Neural progenitor cell (in vitro differentiated cells): ENCODE results near the gene WWOX. TPM values are rescaled to one million over a fixed set of nuclear protein-coding genes. Genes with fewer than 3 reads are reported as not detected.

Experiments used
- DNase-seq: peaks from one replicate; pipeline ENCODE4 v3.0.0-alpha.2; 2016; ENCODE audit warnings: low spot score
- H2AFZ ChIP-seq: fragments of 200-600 bp; sonication (generic); replicated peaks from 2 replicates; pipeline ENCODE4 v1.6.1; 2016; ENCODE audit warnings: antibody characterized with exemption
- H3F3A ChIP-seq: fragments of 200-600 bp; sonication (generic); 2 replicates; pipeline ENCODE4 v1.6.1; 2016; ENCODE audit warnings: antibody characterized with exemption, low read depth
- H3K27ac ChIP-seq: fragments of 200-600 bp; sonication (generic); 2 replicates; pipeline ENCODE4 v1.5.1; 2016; ENCODE audit warnings: mild to moderate bottlenecking
- H3K27me3 ChIP-seq: fragments of 200-600 bp; sonication (generic); 2 replicates; pipeline ENCODE4 v1.6.1; 2016; ENCODE audit warnings: mild to moderate bottlenecking, moderate library complexity
- H3K36me3 ChIP-seq: fragments of 200-600 bp; sonication (generic); 2 replicates; pipeline ENCODE4 v1.5.1; 2016
- H3K4me1 ChIP-seq: fragments of 200-600 bp; sonication (generic); 2 replicates; pipeline ENCODE4 v1.6.1; 2016; ENCODE audit warnings: mixed run types
- H3K4me2 ChIP-seq: fragments of 200-600 bp; sonication (generic); 2 replicates; pipeline ENCODE4 v1.6.1; 2016
- H3K4me3 ChIP-seq: fragments of 200-600 bp; sonication (generic); 2 replicates; pipeline ENCODE4 v1.5.1; 2016
- H3K79me2 ChIP-seq: fragments of 200-600 bp; sonication (generic); 2 replicates; pipeline ENCODE4 v1.6.1; 2016; ENCODE audit warnings: low read depth
- H3K9ac ChIP-seq: fragments of 200-600 bp; sonication (generic); 2 replicates; pipeline ENCODE4 v1.6.1; 2016
- H3K9me3 ChIP-seq: fragments of 200-600 bp; sonication (generic); 2 replicates; pipeline ENCODE4 v1.5.1; 2016; ENCODE audit warnings: low read depth
- H4K20me1 ChIP-seq: fragments of 200-600 bp; sonication (generic); 2 replicates; pipeline ENCODE4 v1.6.1; 2016; ENCODE audit warnings: low read depth
- H3K27ac Mint-ChIP-seq: 3 replicates; pipeline ENCODE4 v1.8.0; 2021; ENCODE audit warnings: mixed read lengths
- H3K27me3 Mint-ChIP-seq: 2 replicates; pipeline ENCODE4 v1.8.0; 2022; ENCODE audit warnings: low read depth, mild to moderate bottlenecking, inconsistent platforms, moderate library complexity, mixed read lengths; ENCODE audit not compliant: insufficient read depth
- H3K36me3 Mint-ChIP-seq: 3 replicates; pipeline ENCODE4 v1.8.0; 2021; ENCODE audit warnings: mixed read lengths
- H3K4me1 Mint-ChIP-seq: 3 replicates; pipeline ENCODE4 v1.8.0; 2021; ENCODE audit warnings: mixed read lengths
- H3K4me3 Mint-ChIP-seq: 3 replicates; pipeline ENCODE4 v1.8.0; 2021; ENCODE audit warnings: mild to moderate bottlenecking, moderate library complexity, mixed read lengths
- H3K9me3 Mint-ChIP-seq: 3 replicates; pipeline ENCODE4 v1.8.0; 2020; ENCODE audit warnings: mixed read lengths
- EZH2 ChIP-seq: fragments of 200-600 bp; sonication (generic); IDR thresholded peaks from 2 replicates; pipeline ENCODE4 v1.6.1; 2017; ENCODE audit warnings: antibody characterized with exemption, mild to moderate bottlenecking, moderate library complexity
- EZH2phosphoT487 ChIP-seq: fragments of 200-600 bp; sonication (generic); IDR thresholded peaks from 2 replicates; pipeline ENCODE4 v1.6.1; 2017; ENCODE audit warnings: antibody characterized with exemption
- total RNA-seq: library from RNA; depleted of rRNA; stranded (reverse); fragments of >200 nt; gene quantifications from 2 replicates; pipeline ENCODE4 v1.2.3, GENCODE V29; 2015; ENCODE audit warnings: low replicate concordance
- TF ChIP-seq, protein P1 (sequence below): fragments of 200-600 bp; sonication (generic); IDR thresholded peaks from 2 replicates; pipeline ENCODE4 v1.5.1; 2017; ENCODE audit warnings: antibody characterized with exemption, mild to moderate bottlenecking

The WWOX gene
- total RNA-seq, 1 donor from 2014 or later, result 63.7 TPM

DNA sequence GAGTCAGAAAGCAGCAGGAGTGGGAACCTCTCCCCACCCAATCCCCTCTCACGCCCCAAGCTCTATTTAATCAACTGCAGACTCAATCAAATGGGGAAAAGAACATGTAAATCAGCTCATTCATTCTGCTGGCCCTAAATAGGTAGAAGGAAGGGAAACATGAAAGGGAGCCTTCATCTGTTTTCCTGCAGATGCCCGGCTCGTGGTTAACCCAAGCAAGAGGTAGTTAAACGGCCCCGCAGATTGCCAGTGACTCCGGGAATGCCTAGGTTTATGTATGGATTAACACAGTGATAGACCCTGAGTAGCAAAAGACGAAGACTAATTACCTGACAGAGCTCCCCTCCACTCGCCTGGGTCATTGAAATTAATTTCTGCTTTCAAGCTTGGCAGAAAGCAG, 542.0 kb downstream of the WWOX start:
- H3K4me1 Mint-ChIP-seq, result peaks cover 65% of the 10 kb centered on the region
- TF ChIP-seq, protein P1, sequence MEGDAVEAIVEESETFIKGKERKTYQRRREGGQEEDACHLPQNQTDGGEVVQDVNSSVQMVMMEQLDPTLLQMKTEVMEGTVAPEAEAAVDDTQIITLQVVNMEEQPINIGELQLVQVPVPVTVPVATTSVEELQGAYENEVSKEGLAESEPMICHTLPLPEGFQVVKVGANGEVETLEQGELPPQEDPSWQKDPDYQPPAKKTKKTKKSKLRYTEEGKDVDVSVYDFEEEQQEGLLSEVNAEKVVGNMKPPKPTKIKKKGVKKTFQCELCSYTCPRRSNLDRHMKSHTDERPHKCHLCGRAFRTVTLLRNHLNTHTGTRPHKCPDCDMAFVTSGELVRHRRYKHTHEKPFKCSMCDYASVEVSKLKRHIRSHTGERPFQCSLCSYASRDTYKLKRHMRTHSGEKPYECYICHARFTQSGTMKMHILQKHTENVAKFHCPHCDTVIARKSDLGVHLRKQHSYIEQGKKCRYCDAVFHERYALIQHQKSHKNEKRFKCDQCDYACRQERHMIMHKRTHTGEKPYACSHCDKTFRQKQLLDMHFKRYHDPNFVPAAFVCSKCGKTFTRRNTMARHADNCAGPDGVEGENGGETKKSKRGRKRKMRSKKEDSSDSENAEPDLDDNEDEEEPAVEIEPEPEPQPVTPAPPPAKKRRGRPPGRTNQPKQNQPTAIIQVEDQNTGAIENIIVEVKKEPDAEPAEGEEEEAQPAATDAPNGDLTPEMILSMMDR, result no peak
- TF ChIP-seq EZH2phosphoT487 (no peak), EZH2 (no peak)
- Histone ChIP-seq H3K27me3 (no peaks in the 10 kb centered on the region), H3K4me2 (peak overlapping the region; percentile 58), H3K4me1 (peaks cover 36% of the 10 kb centered on the region), H3K36me3 (no peaks in the 10 kb centered on the region), H3K4me3 (no peak overlapping the region), H2AFZ (no peak overlapping the region), H3F3A (peaks cover 16% of the 10 kb centered on the region), H4K20me1 (peaks cover 5% of the 10 kb centered on the region), H3K9ac (no peak overlapping the region), H3K27ac (no peak overlapping the region), H3K9me3 (no peaks in the 10 kb centered on the region), H3K79me2 (no peaks in the 10 kb centered on the region)
- H3K4me3 Mint-ChIP-seq, result peak overlapping the region; percentile 66
- peak overlapping the region; percentile 86 for H3K27ac Mint-ChIP-seq
- H3K27me3 Mint-ChIP-seq, result peaks cover 8% of the 10 kb centered on the region
- DNase-seq, result peak; percentile 50
- peaks cover 4% of the 10 kb centered on the region for H3K36me3 Mint-ChIP-seq
- H3K9me3 Mint-ChIP-seq, result peaks cover 6% of the 10 kb centered on the region

DNA sequence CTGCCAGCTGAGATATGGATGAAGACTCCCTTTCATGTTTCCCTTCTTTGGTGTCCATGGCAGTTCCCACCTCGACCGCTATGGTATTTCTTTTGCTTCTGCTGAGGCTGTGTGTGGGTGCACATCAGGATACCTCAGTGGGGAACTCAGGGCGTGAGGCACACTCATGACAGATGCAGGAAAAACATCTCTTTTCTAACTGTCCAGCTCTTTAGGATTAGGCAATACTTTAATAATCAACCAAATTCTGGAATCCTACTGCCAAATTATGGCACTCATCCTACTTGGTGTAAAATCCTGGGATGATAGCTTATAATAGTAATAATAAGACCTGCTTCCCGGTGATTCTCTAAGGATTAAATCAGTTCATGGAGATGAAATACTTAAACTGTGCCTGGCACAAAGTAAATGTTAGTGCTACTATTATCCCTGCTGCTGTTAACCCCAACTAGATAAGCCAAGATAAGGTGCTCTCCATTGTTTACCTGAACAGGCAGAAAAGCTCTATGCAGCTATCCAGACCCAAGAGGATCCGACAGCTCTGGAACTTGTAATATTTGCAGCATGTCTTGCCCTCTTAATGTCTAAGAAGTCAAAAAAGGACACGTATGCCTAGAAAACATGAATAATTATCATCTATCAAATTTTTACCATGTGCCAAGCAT, 543.3 kb downstream of the WWOX start:
- Histone ChIP-seq H3K4me1 (peaks cover 36% of the 10 kb centered on the region), H3K27me3 (no peaks in the 10 kb centered on the region), H4K20me1 (peaks cover 5% of the 10 kb centered on the region), H3K79me2 (no peaks in the 10 kb centered on the region), H2AFZ (no peak overlapping the region), H3K4me2 (no peak overlapping the region), H3K9me3 (no peaks in the 10 kb centered on the region), H3K4me3 (no peak overlapping the region), H3K36me3 (no peaks in the 10 kb centered on the region), H3F3A (peaks cover 16% of the 10 kb centered on the region), H3K27ac (no peak overlapping the region), H3K9ac (no peak overlapping the region)
- Mint-ChIP-seq H3K4me3 (no peak overlapping the region), H3K36me3 (peaks cover 4% of the 10 kb centered on the region), H3K4me1 (peaks cover 60% of the 10 kb centered on the region), H3K27me3 (peaks cover 8% of the 10 kb centered on the region), H3K27ac (peak overlapping the region; percentile 23), H3K9me3 (peaks cover 6% of the 10 kb centered on the region)
- no peak for TF ChIP-seq EZH2
- TF ChIP-seq, protein P1, result no peak
- no peak for TF ChIP-seq EZH2phosphoT487
- DNase-seq, result no peak

DNA sequence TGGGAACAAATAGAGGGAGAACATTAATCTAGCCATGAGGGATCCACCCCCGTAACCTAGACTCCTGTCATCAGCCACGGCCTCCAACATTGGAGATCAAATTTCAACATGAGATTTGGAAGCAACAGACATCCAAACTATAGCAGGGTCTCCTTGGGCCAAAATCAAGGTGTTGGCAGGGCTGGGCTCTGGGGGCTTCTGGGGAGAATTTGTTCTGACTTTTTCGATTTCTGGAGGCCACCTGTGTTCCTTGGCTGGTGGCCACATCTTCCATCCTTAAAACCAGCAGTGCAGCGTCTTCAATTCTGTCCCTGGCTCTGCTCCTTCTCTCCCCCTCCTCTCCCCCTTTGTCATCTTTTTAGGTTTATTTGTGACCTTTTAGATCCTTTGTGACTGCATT, 546.2 kb downstream of the WWOX start:
- Mint-ChIP-seq H3K4me1 (peaks cover 42% of the 10 kb centered on the region), H3K36me3 (peaks cover 4% of the 10 kb centered on the region), H3K27me3 (peaks cover 4% of the 10 kb centered on the region), H3K4me3 (no peak overlapping the region), H3K9me3 (peaks cover 6% of the 10 kb centered on the region), H3K27ac (no peak overlapping the region)
- H4K20me1 ChIP-seq, result peaks cover 5% of the 10 kb centered on the region
- H3K79me2 ChIP-seq, result no peaks in the 10 kb centered on the region
- no peaks in the 10 kb centered on the region for H3K36me3 ChIP-seq
- no peak overlapping the region for H3K27ac ChIP-seq
- DNase-seq, result no peak
- peaks cover 16% of the 10 kb centered on the region for H3F3A ChIP-seq
- no peaks in the 10 kb centered on the region for H3K9me3 ChIP-seq
- peaks cover 26% of the 10 kb centered on the region for H3K4me1 ChIP-seq
- no peak overlapping the region for H3K4me2 ChIP-seq
- no peaks in the 10 kb centered on the region for H3K27me3 ChIP-seq
- H3K9ac ChIP-seq, result no peak overlapping the region
- TF ChIP-seq EZH2phosphoT487 (no peak), EZH2 (no peak)
- TF ChIP-seq, protein P1, result no peak
- no peak overlapping the region for H3K4me3 ChIP-seq
- no peak overlapping the region for H2AFZ ChIP-seq
